ENCODE results near the gene CAMK1D. TPM values are rescaled to one million over a fixed set of nuclear protein-coding genes. Genes with fewer than 3 reads are reported as not detected.

Gene CAMK1D
- total and polyA plus RNA-seq, 2 of the 8 experiments (the other 6 are each of a cell fraction or from before 2014, with no cell fraction given): 3.5 to 10.6 TPM

DNA sequence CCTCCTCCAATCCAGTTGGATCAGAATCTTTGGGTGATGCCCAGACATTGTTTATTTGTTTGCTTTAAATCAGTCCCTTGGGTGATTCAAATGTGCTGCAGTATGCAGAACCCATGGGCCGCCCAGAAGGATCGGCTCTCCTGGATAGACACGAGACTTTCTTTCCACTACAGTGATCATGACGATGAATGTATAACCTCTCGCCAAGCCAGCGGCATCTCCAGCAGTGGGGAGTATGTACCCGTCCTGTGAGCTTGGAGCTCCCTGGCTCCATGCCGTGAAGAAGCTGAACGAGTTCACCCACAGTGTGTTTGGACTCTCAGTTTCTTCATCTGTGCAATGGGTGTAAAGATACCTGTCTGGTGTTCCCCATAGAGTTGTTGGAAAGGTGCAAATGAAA is 162.3 kb downstream of the CAMK1D start (continued):
- no peak for TF ChIP-seq EZH2 (IDR thresholded peaks at IDR 0.05; ENCODE audit: low read depth, low read length, severe bottlenecking)
- TF ChIP-seq SIX5 (IDR thresholded peaks at IDR 0.05; ENCODE audit: low read depth, low read length): no peak
- TF ChIP-seq, protein P1, sequence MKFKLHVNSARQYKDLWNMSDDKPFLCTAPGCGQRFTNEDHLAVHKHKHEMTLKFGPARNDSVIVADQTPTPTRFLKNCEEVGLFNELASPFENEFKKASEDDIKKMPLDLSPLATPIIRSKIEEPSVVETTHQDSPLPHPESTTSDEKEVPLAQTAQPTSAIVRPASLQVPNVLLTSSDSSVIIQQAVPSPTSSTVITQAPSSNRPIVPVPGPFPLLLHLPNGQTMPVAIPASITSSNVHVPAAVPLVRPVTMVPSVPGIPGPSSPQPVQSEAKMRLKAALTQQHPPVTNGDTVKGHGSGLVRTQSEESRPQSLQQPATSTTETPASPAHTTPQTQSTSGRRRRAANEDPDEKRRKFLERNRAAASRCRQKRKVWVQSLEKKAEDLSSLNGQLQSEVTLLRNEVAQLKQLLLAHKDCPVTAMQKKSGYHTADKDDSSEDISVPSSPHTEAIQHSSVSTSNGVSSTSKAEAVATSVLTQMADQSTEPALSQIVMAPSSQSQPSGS (IDR thresholded peaks at IDR 0.05; ENCODE audit: low read length): no peak

All from H1 (cell line).